Stimulated activated CD4-positive, alpha-beta T cell treated with anti-CD3 and anti-CD28 coated beads, Interleukin-1b, Interleukin-23, amount 100 ng/mL, for 4 hours (primary cell): Measurements from ENCODE around the gene PCDHGB5.

Source experiments
- DNase-seq, 2 donors: peaks; one replicate each; pipeline ENCODE4 v3.0.0-alpha.2; 2020; ENCODE audit warnings: low read depth in 2 of 2

The PCDHGB5 gene

GRCh38 chr5:141397756-141398551 lies at the start of gene PCDHGB5:
PCDHGB5 (plus strand) TSS chr5:141397947; CDS start chr5:141398128, 181 bp downstream.
- peak in 1 of 2 donors; percentile 24 for DNase-seq

DNA sequence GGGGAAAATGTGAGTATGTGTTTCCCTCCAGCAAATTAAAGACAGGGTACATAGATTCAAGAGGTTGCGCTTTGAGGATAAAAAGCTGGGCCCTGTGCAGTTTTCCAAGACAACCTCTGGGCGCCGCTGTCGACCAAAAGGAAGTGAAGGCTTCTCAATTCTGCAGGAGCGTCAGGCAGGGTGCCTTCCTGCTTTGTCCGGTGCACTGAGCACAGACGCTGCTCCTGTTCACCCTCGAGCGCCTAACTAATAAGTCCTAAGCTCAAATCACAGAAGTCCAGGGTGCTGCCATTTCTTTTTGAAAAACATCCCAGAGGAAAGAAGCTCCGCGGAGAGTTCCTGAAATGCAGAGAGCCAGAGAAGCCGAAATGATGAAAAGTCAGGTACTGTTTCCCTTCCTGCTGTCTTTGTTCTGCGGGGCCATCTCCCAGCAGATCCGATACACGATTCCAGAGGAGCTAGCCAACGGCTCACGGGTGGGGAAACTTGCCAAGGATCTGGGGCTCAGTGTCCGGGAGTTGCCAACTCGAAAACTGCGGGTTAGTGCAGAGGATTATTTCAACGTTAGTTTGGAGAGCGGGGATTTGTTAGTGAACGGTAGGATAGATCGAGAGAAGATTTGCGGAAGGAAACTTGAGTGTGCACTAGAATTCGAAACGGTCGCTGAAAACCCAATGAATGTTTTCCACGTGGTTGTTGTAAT lies 47.7 kb upstream of the PCDHGB5 start, which contains the start of gene PCDHGB1:
TSS of gene PCDHGB1 (plus strand) at position 183 of the 703 bp plus-strand sequence. CDS start at position 345, 162 bp downstream.
- DNase-seq, result no peak

DNA sequence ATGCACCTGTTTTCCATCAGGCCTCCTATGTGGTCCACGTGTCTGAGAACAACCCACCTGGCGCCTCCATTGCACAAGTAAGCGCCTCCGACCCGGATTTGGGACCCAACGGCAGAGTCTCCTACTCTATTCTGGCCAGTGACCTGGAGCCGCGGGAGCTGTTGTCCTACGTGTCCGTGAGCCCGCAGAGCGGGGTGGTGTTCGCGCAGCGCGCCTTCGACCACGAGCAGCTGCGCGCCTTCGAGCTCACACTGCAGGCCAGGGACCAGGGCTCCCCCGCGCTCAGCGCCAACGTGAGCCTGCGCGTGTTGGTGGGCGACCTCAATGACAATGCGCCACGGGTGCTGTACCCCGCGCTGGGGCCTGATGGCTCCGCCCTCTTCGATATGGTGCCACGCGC lies 46.2 kb upstream of the PCDHGB5 start:
- DNase-seq, result no peak

DNA sequence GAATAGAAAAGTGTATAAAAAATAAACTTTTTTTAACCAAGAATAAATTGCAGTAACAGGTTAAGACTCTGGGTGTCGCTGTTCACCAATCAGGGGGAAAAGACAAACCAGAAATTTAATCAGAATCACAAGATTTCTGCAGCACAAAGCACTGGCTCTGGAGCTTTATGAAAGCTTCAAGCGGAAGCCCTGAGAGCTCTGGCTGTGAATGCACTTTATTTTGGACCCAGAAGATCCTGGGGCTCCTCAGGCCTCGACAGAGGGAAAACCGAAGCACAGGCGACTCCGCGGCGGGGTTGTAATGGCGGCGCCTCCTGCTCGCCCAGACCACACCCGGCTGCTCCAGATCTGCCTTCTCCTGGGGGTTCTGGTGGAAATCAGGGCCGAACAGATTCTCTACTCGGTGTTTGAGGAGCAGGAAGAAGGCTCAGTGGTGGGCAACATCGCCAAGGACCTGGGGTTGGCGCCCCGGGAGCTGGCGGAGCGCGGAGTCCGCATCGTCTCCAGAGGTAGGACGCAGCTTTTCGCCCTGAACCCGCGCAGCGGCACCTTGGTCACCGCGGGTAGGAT lies 42.8 kb upstream of the PCDHGB5 start, which contains the start of gene PCDHGA4:
TSS of gene PCDHGA4 (plus strand) at position 122 of the 570 bp plus-strand sequence. CDS start at position 209, 87 bp downstream.
- DNase-seq, result no peak

DNA sequence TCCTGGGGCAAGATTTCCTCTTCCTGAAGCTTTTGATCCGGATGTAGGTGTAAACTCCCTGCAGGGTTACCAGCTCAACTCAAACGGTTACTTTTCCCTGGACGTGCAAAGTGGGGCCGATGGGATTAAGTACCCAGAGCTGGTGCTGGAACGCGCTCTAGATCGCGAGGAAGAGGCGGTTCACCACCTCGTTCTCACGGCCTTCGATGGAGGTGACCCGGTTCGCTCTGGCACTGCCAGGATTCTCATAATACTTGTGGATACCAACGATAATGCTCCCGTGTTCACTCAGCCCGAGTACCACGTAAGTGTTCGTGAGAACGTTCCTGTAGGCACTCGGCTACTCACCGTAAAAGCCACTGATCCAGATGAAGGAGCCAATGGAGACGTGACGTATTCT lies 42.1 kb upstream of the PCDHGB5 start:
- DNase-seq, result no peak

- no peak for DNase-seq
Measured at GRCh38 chr5:141356133-141356532, 41.6 kb upstream of the PCDHGB5 start.

GRCh38 chr5:141356950-141357349 lies 40.8 kb upstream of the PCDHGB5 start:
- DNase-seq, result no peak

DNA sequence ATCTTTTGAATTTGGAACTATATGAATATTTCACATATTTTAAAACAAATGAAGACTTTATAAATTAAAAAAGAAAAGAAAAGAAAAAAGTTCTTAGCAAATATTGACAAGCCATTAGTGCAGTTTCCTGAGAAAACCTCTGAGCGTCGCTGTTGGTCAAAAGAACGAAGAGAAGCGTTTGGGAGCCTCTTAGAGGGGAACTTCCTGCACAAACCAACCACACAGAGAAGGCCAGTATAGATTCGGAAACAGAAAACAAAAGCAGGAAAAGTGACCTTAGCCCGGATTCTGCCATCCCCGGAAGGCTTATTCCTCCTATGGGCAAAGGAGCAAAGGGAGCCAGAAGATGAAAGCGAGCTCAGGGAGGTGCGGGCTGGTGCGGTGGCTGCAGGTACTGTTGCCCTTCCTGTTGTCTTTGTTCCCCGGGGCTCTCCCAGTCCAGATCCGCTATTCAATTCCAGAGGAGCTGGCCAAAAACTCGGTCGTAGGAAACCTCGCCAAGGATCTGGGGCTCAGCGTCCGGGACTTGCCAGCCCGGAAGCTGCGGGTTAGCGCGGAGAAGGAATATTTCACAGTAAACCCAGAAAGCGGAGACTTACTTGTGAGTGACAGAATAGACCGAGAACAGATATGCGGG lies 37.8 kb upstream of the PCDHGB5 start, which contains the start of gene PCDHGB2:
TSS of gene PCDHGB2 (plus strand) at position 205 of the 637 bp plus-strand sequence. CDS start at position 347, 142 bp downstream.
- DNase-seq, result no peak

- DNase-seq, result no peak
Measured at GRCh38 chr5:141360685-141361084, 37.1 kb upstream of the PCDHGB5 start.

GRCh38 chr5:141362719-141363118 lies 35.0 kb upstream of the PCDHGB5 start:
- no peak for DNase-seq

DNA sequence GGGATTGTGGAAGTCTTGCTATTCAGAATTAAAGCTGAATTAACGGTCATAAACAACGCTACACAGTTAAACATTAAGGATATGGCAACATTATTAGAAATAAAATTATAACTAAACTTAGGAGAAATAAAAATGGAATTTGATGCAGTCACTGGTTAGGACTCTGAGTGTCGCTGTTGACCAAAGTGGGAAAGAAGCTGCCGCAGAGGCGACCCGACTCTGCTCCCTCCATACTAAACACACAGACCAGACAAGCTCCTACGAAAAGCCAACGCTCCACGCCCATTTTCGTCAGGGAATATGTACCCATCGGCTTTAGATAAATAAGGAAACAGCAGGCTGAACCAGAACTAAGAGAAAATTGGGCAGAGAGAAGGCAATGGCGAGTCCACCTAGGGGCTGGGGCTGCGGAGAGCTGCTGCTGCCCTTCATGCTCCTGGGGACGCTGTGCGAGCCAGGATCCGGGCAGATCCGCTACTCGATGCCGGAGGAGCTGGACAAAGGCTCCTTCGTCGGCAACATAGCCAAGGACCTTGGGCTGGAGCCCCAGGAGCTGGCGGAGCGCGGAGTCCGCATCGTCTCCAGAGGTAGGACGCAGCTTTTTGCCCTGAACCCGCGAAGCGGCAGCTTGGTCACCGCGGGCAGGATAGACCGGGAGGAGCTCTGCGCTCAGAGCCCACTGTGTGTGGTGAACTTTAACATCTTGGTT lies 33.6 kb upstream of the PCDHGB5 start, which contains the start of gene PCDHGA5:
TSS of gene PCDHGA5 (plus strand) at position 211 of the 709 bp plus-strand sequence. CDS start at position 380, 169 bp downstream.
- DNase-seq, result no peak

GRCh38 chr5:141366016-141366896 lies 31.5 kb upstream of the PCDHGB5 start:
- DNase-seq, result no peak

- no peak for DNase-seq
Measured at GRCh38 chr5:141369994-141370848, 27.5 kb upstream of the PCDHGB5 start, which contains the start of gene PCDHGB3. PCDHGB3 (plus strand) TSS chr5:141370242; CDS start chr5:141370395, 153 bp downstream.

GRCh38 chr5:141371572-141372475 lies 25.9 kb upstream of the PCDHGB5 start:
- DNase-seq, result no peak

GRCh38 chr5:141373673-141374317 lies 24.0 kb upstream of the PCDHGB5 start, which contains the start of gene PCDHGA6:
PCDHGA6 (plus strand) TSS chr5:141373891; CDS start chr5:141374084, 193 bp downstream.
- DNase-seq, result no peak

GRCh38 chr5:141374627-141375026 lies 23.1 kb upstream of the PCDHGB5 start:
- DNase-seq, result no peak
